ENCODE results near the gene RPS3A.

- TF ChIP-seq CREB5 (CRISPR knock-in tag; IDR thresholded peaks at IDR 0.05; ENCODE audit: low read depth) (no peak), CSRNP3 (CRISPR knock-in tag; IDR thresholded peaks at IDR 0.05) (no peak), TOX (CRISPR knock-in tag; IDR thresholded peaks at IDR 0.05; ENCODE audit: borderline replicate concordance) (no peak), ISL1 (CRISPR knock-in tag; IDR thresholded peaks at IDR 0.05) (peak; percentile 48; the same call in 1 of the 2 replicates), TCF4 (CRISPR knock-in tag; IDR thresholded peaks at IDR 0.05; ENCODE audit: borderline replicate concordance) (no peak), CSDC2 (CRISPR knock-in tag; IDR thresholded peaks at IDR 0.05) (no peak), ZNF565 (CRISPR knock-in tag; conservative IDR thresholded peaks at IDR 0.05; ENCODE audit: low read depth) (no peak), RARB (CRISPR knock-in tag; IDR thresholded peaks at IDR 0.05) (no peak), ZC3H10 (CRISPR knock-in tag; IDR thresholded peaks at IDR 0.05) (no peak)
These were observed 14.9 kb downstream of the RPS3A start for GRCh38 chr4:151114338-151114737.
